Measurements from ENCODE around the gene NOS1AP.

NOS1AP gene

DNA sequence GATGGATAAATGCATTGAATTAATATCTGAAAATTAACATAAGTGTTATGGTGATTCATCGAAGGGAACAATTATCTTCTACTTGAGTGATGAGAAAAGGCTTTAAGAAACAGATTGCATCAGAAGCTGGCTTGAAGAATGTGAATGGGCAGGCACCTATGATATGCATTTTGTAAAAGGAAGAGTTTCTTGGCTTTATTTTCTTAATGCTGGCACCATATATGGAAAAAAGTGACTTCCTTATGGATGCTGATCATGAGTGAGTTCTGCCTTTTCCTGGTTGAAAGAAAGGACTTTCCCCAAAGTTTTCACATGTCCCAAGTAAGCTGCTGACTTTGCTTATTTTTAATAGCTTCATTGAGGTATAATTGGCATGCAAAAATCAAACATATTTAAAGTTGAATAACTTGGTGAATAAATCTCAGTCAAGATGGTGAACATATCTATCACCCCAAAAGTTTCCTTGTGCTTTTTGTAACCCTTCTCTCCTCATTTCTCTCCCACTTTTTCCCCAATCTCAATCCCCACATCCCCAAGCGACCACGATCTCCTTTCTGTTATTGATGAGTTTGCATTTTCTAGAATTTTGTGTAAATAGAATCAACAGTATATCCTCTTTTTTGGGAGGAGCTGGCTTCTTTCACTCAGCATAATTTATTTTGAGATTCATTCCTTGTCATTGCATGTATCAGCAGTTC, 233.0 kb downstream of the NOS1AP start:
- H3K4me3 ChIP-seq (ENCODE audit: low read depth, low read length) = no peak overlapping the region
- H3K9me3 ChIP-seq (ENCODE audit: control insufficient read depth, insufficient read depth, low read length) = no peaks in the 10 kb centered on the region
- peaks cover 8% of the 10 kb centered on the region for H3K4me1 ChIP-seq (ENCODE audit: control insufficient read depth, insufficient read depth, low read length)
- no peak overlapping the region for H3K9ac ChIP-seq (ENCODE audit: low read depth, low read length)
- H3K27me3 ChIP-seq (ENCODE audit: control insufficient read depth, insufficient read depth, low read length) = no peaks in the 10 kb centered on the region
- no peaks in the 10 kb centered on the region for H3K36me3 ChIP-seq (ENCODE audit: control insufficient read depth, insufficient read depth, low read length)

DNA sequence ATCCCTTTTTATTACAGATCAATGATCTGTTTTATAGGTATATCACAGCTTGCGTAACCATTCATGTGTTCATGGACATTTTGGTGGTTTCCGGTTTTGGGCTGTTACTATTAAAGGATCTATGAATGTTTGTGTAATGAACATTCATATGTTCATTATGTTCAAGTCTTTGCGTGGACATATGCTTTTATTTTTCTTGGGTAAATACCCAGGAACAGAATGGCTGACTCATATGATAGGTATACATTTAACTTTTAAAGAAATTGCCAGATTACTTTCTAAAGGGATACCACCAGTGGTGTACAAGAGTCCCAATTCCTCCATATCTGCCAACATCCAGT, 233.5 kb downstream of the NOS1AP start:
- Histone ChIP-seq H3K36me3 (ENCODE audit: control insufficient read depth, insufficient read depth, low read length) (no peaks in the 10 kb centered on the region), H3K9ac (ENCODE audit: low read depth, low read length) (no peak overlapping the region), H3K4me3 (ENCODE audit: low read depth, low read length) (no peak overlapping the region), H3K27me3 (ENCODE audit: control insufficient read depth, insufficient read depth, low read length) (no peaks in the 10 kb centered on the region), H3K4me1 (ENCODE audit: control insufficient read depth, insufficient read depth, low read length) (peaks cover 8% of the 10 kb centered on the region), H3K9me3 (ENCODE audit: control insufficient read depth, insufficient read depth, low read length) (no peaks in the 10 kb centered on the region)

- H3K9me3 ChIP-seq (ENCODE audit: control insufficient read depth, insufficient read depth, low read length) = no peaks in the 10 kb centered on the region
- no peak overlapping the region for H3K9ac ChIP-seq (ENCODE audit: low read depth, low read length)
- no peak overlapping the region for H3K4me3 ChIP-seq (ENCODE audit: low read depth, low read length)
- no peaks in the 10 kb centered on the region for H3K36me3 ChIP-seq (ENCODE audit: control insufficient read depth, insufficient read depth, low read length)
- H3K4me1 ChIP-seq (ENCODE audit: control insufficient read depth, insufficient read depth, low read length) = peaks cover 8% of the 10 kb centered on the region
- no peaks in the 10 kb centered on the region for H3K27me3 ChIP-seq (ENCODE audit: control insufficient read depth, insufficient read depth, low read length)
These were observed 235.2 kb downstream of the NOS1AP start for GRCh38 chr1:162304736-162305135.

- Histone ChIP-seq H3K9me3 (ENCODE audit: control insufficient read depth, insufficient read depth, low read length) (no peaks in the 10 kb centered on the region), H3K4me1 (ENCODE audit: control insufficient read depth, insufficient read depth, low read length) (no peaks in the 10 kb centered on the region), H3K9ac (ENCODE audit: low read depth, low read length) (no peak overlapping the region), H3K36me3 (ENCODE audit: control insufficient read depth, insufficient read depth, low read length) (no peaks in the 10 kb centered on the region), H3K4me3 (ENCODE audit: low read depth, low read length) (no peak overlapping the region), H3K27me3 (ENCODE audit: control insufficient read depth, insufficient read depth, low read length) (no peaks in the 10 kb centered on the region)
These were observed 236.5 kb downstream of the NOS1AP start for GRCh38 chr1:162305969-162306368.

DNA sequence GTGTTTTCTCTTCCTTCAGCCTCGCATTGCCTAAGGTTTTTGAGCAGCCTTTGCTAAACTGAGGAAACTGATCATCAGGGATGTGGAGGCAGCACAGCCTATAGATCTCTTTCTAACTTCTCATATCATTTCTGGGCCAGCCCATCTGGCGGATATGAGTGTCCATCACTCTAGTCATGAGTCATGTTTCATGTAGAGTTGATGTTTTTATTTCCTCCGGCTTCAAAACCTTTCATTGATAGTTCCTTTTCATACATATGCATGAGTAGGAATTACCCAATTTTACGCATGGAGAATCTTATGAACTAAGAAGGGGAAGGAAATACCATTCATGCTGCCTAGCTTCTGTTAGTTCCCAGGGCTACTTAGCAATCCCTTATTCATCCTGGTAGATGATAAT, 240.8 kb downstream of the NOS1AP start:
- no peaks in the 10 kb centered on the region for H3K9me3 ChIP-seq (ENCODE audit: control insufficient read depth, insufficient read depth, low read length)
- H3K4me1 ChIP-seq (ENCODE audit: control insufficient read depth, insufficient read depth, low read length) = no peaks in the 10 kb centered on the region
- H3K27me3 ChIP-seq (ENCODE audit: control insufficient read depth, insufficient read depth, low read length) = no peaks in the 10 kb centered on the region
- no peak overlapping the region for H3K9ac ChIP-seq (ENCODE audit: low read depth, low read length)
- no peaks in the 10 kb centered on the region for H3K36me3 ChIP-seq (ENCODE audit: control insufficient read depth, insufficient read depth, low read length)
- H3K4me3 ChIP-seq (ENCODE audit: low read depth, low read length) = no peak overlapping the region

GRCh38 chr1:162314206-162314605, 244.7 kb downstream of the NOS1AP start:
- Histone ChIP-seq H3K27me3 (ENCODE audit: control insufficient read depth, insufficient read depth, low read length) (no peaks in the 10 kb centered on the region), H3K4me3 (ENCODE audit: low read depth, low read length) (no peak overlapping the region), H3K9ac (ENCODE audit: low read depth, low read length) (no peak overlapping the region), H3K9me3 (ENCODE audit: control insufficient read depth, insufficient read depth, low read length) (no peaks in the 10 kb centered on the region), H3K36me3 (ENCODE audit: control insufficient read depth, insufficient read depth, low read length) (no peaks in the 10 kb centered on the region), H3K4me1 (ENCODE audit: control insufficient read depth, insufficient read depth, low read length) (no peaks in the 10 kb centered on the region)

DNA sequence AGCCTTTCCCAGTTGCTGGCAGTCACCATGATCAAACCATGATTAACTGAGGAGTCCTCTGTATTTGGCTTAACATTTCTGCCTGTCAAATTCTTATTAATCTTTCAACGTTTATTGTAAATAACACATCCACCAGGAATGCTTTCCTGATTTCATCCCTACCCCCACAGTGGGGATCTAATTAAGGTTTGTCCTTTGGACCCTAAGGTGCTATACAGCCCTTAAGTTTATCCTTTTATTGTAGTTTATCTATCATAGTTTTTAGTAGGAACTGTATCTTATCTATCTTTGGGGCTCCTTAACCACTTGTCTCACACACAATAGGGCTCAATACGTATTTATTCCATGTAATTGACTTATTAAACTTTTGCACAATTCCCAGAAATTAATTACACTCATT, 246.2 kb downstream of the NOS1AP start:
- no peaks in the 10 kb centered on the region for H3K27me3 ChIP-seq (ENCODE audit: control insufficient read depth, insufficient read depth, low read length)

DNA sequence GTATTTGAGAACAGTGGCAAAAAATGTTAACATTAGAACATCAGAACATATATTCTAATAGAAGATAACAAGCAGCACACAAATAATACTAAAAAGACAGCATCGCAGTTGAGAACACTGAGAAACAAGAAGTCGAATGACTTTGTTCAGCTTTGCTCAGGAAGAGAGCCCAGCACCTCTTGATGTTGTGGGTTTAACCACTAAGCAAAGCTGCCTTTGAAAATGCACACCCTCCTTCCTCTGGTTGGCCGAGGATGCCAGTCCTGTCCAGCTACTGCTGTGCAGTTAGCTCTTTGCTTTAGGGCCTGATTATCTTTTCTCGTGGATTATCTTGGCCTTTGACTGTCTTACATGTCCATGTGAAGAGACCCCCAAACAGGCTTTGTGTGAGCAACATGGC, 246.7 kb downstream of the NOS1AP start:
- Histone ChIP-seq H3K4me1 (ENCODE audit: control insufficient read depth, insufficient read depth, low read length) (no peaks in the 10 kb centered on the region), H3K9me3 (ENCODE audit: control insufficient read depth, insufficient read depth, low read length) (no peaks in the 10 kb centered on the region), H3K27me3 (ENCODE audit: control insufficient read depth, insufficient read depth, low read length) (no peaks in the 10 kb centered on the region), H3K4me3 (ENCODE audit: low read depth, low read length) (no peak overlapping the region), H3K9ac (ENCODE audit: low read depth, low read length) (no peak overlapping the region), H3K36me3 (ENCODE audit: control insufficient read depth, insufficient read depth, low read length) (no peaks in the 10 kb centered on the region)

More for the DNA sequence above, 246.2 kb downstream of the NOS1AP start:
- H3K4me1 ChIP-seq (ENCODE audit: control insufficient read depth, insufficient read depth, low read length) = no peaks in the 10 kb centered on the region
- H3K4me3 ChIP-seq (ENCODE audit: low read depth, low read length) = no peak overlapping the region
- no peaks in the 10 kb centered on the region for H3K9me3 ChIP-seq (ENCODE audit: control insufficient read depth, insufficient read depth, low read length)
- H3K9ac ChIP-seq (ENCODE audit: low read depth, low read length) = no peak overlapping the region
- H3K36me3 ChIP-seq (ENCODE audit: control insufficient read depth, insufficient read depth, low read length) = no peaks in the 10 kb centered on the region

- Histone ChIP-seq H3K4me1 (ENCODE audit: control insufficient read depth, insufficient read depth, low read length) (no peaks in the 10 kb centered on the region), H3K27me3 (ENCODE audit: control insufficient read depth, insufficient read depth, low read length) (no peaks in the 10 kb centered on the region), H3K9ac (ENCODE audit: low read depth, low read length) (no peak overlapping the region), H3K36me3 (ENCODE audit: control insufficient read depth, insufficient read depth, low read length) (no peaks in the 10 kb centered on the region), H3K4me3 (ENCODE audit: low read depth, low read length) (no peak overlapping the region), H3K9me3 (ENCODE audit: control insufficient read depth, insufficient read depth, low read length) (no peaks in the 10 kb centered on the region)
These were observed 248.1 kb downstream of the NOS1AP start for GRCh38 chr1:162317621-162318020.

GRCh38 chr1:162319493-162320175, 250.1 kb downstream of the NOS1AP start:
- H3K9ac ChIP-seq (ENCODE audit: low read depth, low read length) = no peak overlapping the region
- H3K27me3 ChIP-seq (ENCODE audit: control insufficient read depth, insufficient read depth, low read length) = no peaks in the 10 kb centered on the region
- H3K36me3 ChIP-seq (ENCODE audit: control insufficient read depth, insufficient read depth, low read length) = no peaks in the 10 kb centered on the region
- H3K4me1 ChIP-seq (ENCODE audit: control insufficient read depth, insufficient read depth, low read length) = no peaks in the 10 kb centered on the region
- no peak overlapping the region for H3K4me3 ChIP-seq (ENCODE audit: low read depth, low read length)
- no peaks in the 10 kb centered on the region for H3K9me3 ChIP-seq (ENCODE audit: control insufficient read depth, insufficient read depth, low read length)

DNA sequence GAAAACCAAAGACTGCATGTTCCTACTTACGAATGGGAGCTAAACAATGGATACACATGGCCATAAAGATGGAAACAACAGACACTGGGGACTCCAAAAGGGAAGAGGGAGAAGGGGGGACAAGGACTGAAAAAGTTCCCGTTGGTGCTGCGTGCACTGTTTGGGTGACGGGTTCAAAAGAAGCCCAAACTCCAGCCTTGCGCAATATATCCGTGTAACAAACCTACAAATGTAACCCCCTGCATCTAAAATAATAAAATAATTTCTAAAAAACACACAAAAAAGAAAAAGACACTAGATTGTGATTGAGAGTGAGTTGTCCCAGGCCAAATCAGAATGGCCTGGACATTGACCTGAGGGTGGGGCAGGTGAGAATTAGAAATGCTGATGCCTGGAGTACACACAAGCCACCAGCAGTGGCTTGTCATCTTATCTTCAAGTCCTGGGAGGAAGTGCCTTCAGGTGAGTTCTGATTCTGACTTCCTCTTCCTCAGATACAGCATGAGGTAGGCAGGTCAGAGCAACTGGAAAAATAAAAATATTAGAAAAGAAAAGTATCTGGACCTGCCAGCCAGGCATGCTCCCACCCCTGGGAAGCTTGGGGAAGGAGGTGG, 252.4 kb downstream of the NOS1AP start:
- Histone ChIP-seq H3K9me3 (ENCODE audit: control insufficient read depth, insufficient read depth, low read length) (no peaks in the 10 kb centered on the region), H3K4me3 (ENCODE audit: low read depth, low read length) (no peak overlapping the region), H3K36me3 (ENCODE audit: control insufficient read depth, insufficient read depth, low read length) (no peaks in the 10 kb centered on the region), H3K4me1 (ENCODE audit: control insufficient read depth, insufficient read depth, low read length) (no peaks in the 10 kb centered on the region), H3K27me3 (ENCODE audit: control insufficient read depth, insufficient read depth, low read length) (no peaks in the 10 kb centered on the region), H3K9ac (ENCODE audit: low read depth, low read length) (no peak overlapping the region)

- Histone ChIP-seq H3K9ac (ENCODE audit: low read depth, low read length) (no peak overlapping the region), H3K4me1 (ENCODE audit: control insufficient read depth, insufficient read depth, low read length) (no peaks in the 10 kb centered on the region), H3K9me3 (ENCODE audit: control insufficient read depth, insufficient read depth, low read length) (no peaks in the 10 kb centered on the region), H3K4me3 (ENCODE audit: low read depth, low read length) (no peak overlapping the region), H3K36me3 (ENCODE audit: control insufficient read depth, insufficient read depth, low read length) (no peaks in the 10 kb centered on the region), H3K27me3 (ENCODE audit: control insufficient read depth, insufficient read depth, low read length) (no peaks in the 10 kb centered on the region)
These were observed 253.5 kb downstream of the NOS1AP start for GRCh38 chr1:162323023-162323422.
